Heart left ventricle (tissue), 13 donors: Measurements from ENCODE around the gene ZC3HAV1.

Experiments used
- CTCF ChIP-seq, 12 donors: fragments of 200-600 bp; sonication (generic) in 4 of 12; IDR thresholded peaks; one replicate each; pipeline versions ENCODE4 v1.5.0 to v1.8.0; 2018 to 2022; ENCODE audit warnings: antibody characterized with exemption in 12 of 12, mild to moderate bottlenecking in 5 of 12
- POLR2A ChIP-seq, 2 donors: fragments of 450-650 bp; IDR thresholded peaks; one replicate each; pipeline ENCODE4 v1.6.1; 2017; ENCODE audit warnings: antibody characterized with exemption in 2 of 2, mild to moderate bottlenecking in 2 of 2, moderate library complexity in 2 of 2
- donor health status: ischemic (EF 13 %, LVEDD 7.1; RV severe dilation, severe dysfunction).
- donor health status: DM: no; HTN: yes; CAD: no.
- donor health status: DM: no; HTN: no; CAD: no.
- donor health status: ischemic (EF 25% LVEDD 6.9; RV normal size, moderate dysfunction).
- donor health status: ischemic (EF 25% LVEDD 5.7; RV mildly dilated, moderate dysfunction).
- donor health status: ischemic (EF 35%, LVEDD 5.7; RV mildly dilated, moderate dysfunction).
- donor health status: nonischemic (EF 11% LVEDD 7.7; RV severe dilation, severe dysfunction).
- donor health status: DM: yes; HTN: yes; CAD: no.
- donor health status: PGD.
- donor health status: ischemic (EF 29% LVEDD 5.4; RV normal size, mild dysfunction).
- donor health status: nonischemic (EF 23%, LVEDD 6.1; RV moderate dilation, normal function).

GRCh38 chr7:139034855-139035585 lies 74.5 kb downstream of the ZC3HAV1 start:
- TF ChIP-seq CTCF (IDR thresholded peaks at IDR 0.05) (no peak), POLR2A (IDR thresholded peaks at IDR 0.05) (no peak)
